K562 (cell line): ENCODE results near the gene RPS6KA2. TPM values are rescaled to one million over a fixed set of nuclear protein-coding genes. Genes with fewer than 3 reads are reported as not detected.

ENCODE experiments used
- ARID2 ChIP-seq: fragments of 450-650 bp; IDR thresholded peaks from 2 replicates; pipeline ENCODE4 v1.6.1; 2017; ENCODE audit warnings: antibody characterized with exemption, mild to moderate bottlenecking
- DNMT1 ChIP-seq: fragments of 450-650 bp; IDR thresholded peaks from 2 replicates; pipeline ENCODE4 v1.6.1; 2016; ENCODE audit warnings: antibody characterized with exemption, mild to moderate bottlenecking
- EP300 ChIP-seq: IDR thresholded peaks from 2 replicates; pipeline ENCODE4 v1.6.1; 2012; ENCODE audit warnings: low read length, improper control_type of control experiment
- ETV1 ChIP-seq: fragments of 450-650 bp; conservative IDR thresholded peaks from 2 replicates; pipeline ENCODE4 v1.6.1; 2016; ENCODE audit warnings: missing genetic modification characterization, control low read depth, low read depth, missing compliant biosample characterization
- MEF2A ChIP-seq: IDR thresholded peaks from 2 replicates; pipeline ENCODE4 v1.6.1; 2011; ENCODE audit warnings: low read depth, mild to moderate bottlenecking, low read length, moderate library complexity; ENCODE audit not compliant: control insufficient read depth
- NFYB ChIP-seq: IDR thresholded peaks from 2 replicates; pipeline ENCODE4 v1.6.1; 2011; ENCODE audit warnings: mild to moderate bottlenecking, moderate library complexity; ENCODE audit not compliant: insufficient read length; ENCODE audit errors: extremely low read depth
- NR2C1 ChIP-seq, 2 experiments: fragments of 450-650 bp; IDR thresholded peaks; 2 replicates each; pipeline ENCODE4 v1.6.1; 2017; ENCODE audit warnings: mild to moderate bottlenecking in 2 of 2, antibody characterized with exemption in 1 of 2, inconsistent platforms in 1 of 2, missing compliant biosample characterization in 1 of 2, missing genetic modification characterization in 1 of 2
- TRIM28 ChIP-seq: fragments of 450-650 bp; IDR thresholded peaks from 2 replicates; pipeline ENCODE4 v1.6.1; 2017
- USF2 ChIP-seq: sonication (generic); formaldehyde crosslinking; IDR thresholded peaks from 2 replicates; pipeline ENCODE4 v1.5.0; 2020; ENCODE audit warnings: missing genetic modification reagents
- ZNF133 ChIP-seq: fragments of 250-450 bp; sonication (Bioruptor Pico); IDR thresholded peaks from 2 replicates; pipeline ENCODE4 v1.4.0; 2020; ENCODE audit warnings: mild to moderate bottlenecking
- ZNF280B ChIP-seq: fragments of 250-450 bp; sonication (Bioruptor Pico); IDR thresholded peaks from 2 replicates; pipeline ENCODE4 v1.5.1; 2021; ENCODE audit warnings: mild to moderate bottlenecking
- polyA plus RNA-seq, 8 experiments: library from polyadenylated mRNA; depleted of rRNA in 4 of 8; stranded (reverse) in 5 of 8; unstranded in 3 of 8; fragments of >200 nt; fragmentation: Nextera tagmentation in 2 of 8; fragmentation: Illumina TruSeq in 1 of 8; extraction: Ambion mirVana in 2 of 8; extraction: Trizol in 1 of 8; gene quantifications; 2 replicates each; pipeline versions ENCODE4 v1.2.1 to v1.2.3, GENCODE V29; 2011 to 2014; ENCODE audit warnings: inconsistent platforms in 1 of 8, missing spikeins in 1 of 8
- total RNA-seq, 7 experiments: library from RNA; depleted of rRNA in 6 of 7; stranded (reverse); fragments of >200 nt in 6 of 7; fragmentation: Illumina TruSeq in 2 of 7; extraction: Trizol in 2 of 7; gene quantifications; 2 replicates each; pipeline versions ENCODE4 v1.2.1 to v1.2.3, GENCODE V29; 2011 to 2021; ENCODE audit warnings: low replicate concordance in 1 of 7
- TF ChIP-seq, protein P1 (sequence below), 2 experiments: fragments of 450-650 bp in 1 of 2; sonication (generic) in 1 of 2; formaldehyde crosslinking in 1 of 2; IDR thresholded peaks in 1 of 2; conservative IDR thresholded peaks in 1 of 2; 2 replicates each; pipeline versions ENCODE4 v1.6.1 to v1.8.1; 2016 to 2023; ENCODE audit warnings: mild to moderate bottlenecking in 2 of 2, moderate library complexity in 2 of 2, inconsistent platforms in 1 of 2, missing genetic modification reagents in 1 of 2
- TF ChIP-seq, protein P2 (sequence below), 2 experiments: fragments of 150-350 bp in 1 of 2; IDR thresholded peaks; 2 replicates each; pipeline ENCODE4 v1.6.1; 2012 to 2016; ENCODE audit warnings: low read depth in 2 of 2, low read length in 2 of 2, mild to moderate bottlenecking in 1 of 2, moderate library complexity in 1 of 2
- TF ChIP-seq, protein P3 (sequence below), 2 experiments: IDR thresholded peaks; 2 replicates each; pipeline ENCODE4 v1.6.1; 2012; ENCODE audit warnings: improper control_type of control experiment in 2 of 2, low read depth in 2 of 2, low read length in 2 of 2, borderline replicate concordance in 1 of 2
- TF ChIP-seq, protein P4 (sequence below): sonication (generic); formaldehyde crosslinking; IDR thresholded peaks from 2 replicates; pipeline ENCODE4 v1.8.0; 2022; ENCODE audit warnings: mild to moderate bottlenecking, missing genetic modification reagents

Gene RPS6KA2
- total and polyA plus RNA-seq, 9 of the 15 experiments (the other 6 are each of a cell fraction or from before 2014, with no cell fraction given) = 0.29 to 1.00 (median 0.53) TPM

DNA sequence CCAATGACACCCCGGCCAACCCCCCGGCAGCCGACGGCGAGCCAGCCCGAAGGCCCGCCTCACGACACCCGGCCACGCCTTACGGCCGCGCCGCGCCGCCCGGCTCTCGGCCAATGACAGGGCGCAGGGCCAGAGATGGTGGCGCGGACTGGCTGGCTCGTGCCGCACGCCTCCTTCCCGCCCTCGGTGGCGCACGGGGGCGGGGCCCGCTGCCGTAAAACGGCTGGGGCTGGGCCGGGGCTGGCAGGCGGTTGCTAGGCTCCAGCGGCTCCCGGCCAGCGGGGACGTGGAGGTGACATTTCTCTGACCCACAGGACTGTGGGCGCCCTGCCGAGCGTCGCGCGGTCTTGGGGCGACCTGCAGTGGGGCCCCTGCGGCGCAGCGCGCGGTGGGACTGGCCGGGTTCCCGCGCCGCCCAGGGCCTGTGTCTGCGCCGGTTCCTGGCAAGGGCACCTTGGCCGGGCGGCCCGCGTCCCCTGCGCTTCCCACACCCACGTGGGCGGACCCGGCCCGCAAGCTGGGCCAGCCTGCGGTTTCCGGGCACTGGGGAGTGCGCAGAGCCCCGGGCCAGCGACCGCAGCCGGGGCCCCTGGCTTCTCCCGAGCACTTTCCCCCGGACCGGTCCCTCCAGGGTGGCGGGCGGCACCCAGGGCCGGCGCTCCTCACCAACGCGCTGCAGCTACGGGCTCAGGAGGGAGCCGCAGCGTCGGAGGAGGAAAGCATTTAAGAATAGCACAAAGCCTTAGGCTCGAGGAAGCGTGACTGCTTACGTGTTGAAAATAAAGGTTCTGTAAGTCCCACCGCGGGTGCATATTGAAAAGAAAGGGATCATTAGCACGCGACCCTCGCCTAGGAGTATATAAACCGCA is 243.9 kb downstream of the RPS6KA2 start, which contains the start of gene MPC1 (continued):
- TF ChIP-seq, protein P1, sequence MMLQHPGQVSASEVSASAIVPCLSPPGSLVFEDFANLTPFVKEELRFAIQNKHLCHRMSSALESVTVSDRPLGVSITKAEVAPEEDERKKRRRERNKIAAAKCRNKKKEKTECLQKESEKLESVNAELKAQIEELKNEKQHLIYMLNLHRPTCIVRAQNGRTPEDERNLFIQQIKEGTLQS (IDR thresholded peaks at IDR 0.05) = no peak
- TF ChIP-seq, protein P1 (CRISPR knock-in tag; conservative IDR thresholded peaks at IDR 0.05) = no peak
- TF ChIP-seq NR2C1 (IDR thresholded peaks at IDR 0.05) (no peak), NR2C1 (tag; IDR thresholded peaks at IDR 0.05) (no peak), ARID2 (no peak), DNMT1 (no peak), ZNF133 (CRISPR knock-in tag) (0 out of 2 replicates have a peak, but pooled peaks have one; percentile 13), MEF2A (no peak), NFYB (peak; percentile 85), USF2 (CRISPR knock-in tag) (peak; percentile 27; the same call in 1 of the 2 replicates), TRIM28 (no peak), EP300 (no peak), ETV1 (tag) (0 out of 2 replicates have a peak, but pooled peaks have one; percentile 10), ZNF280B (CRISPR knock-in tag) (no peak)
- TF ChIP-seq, protein P2, sequence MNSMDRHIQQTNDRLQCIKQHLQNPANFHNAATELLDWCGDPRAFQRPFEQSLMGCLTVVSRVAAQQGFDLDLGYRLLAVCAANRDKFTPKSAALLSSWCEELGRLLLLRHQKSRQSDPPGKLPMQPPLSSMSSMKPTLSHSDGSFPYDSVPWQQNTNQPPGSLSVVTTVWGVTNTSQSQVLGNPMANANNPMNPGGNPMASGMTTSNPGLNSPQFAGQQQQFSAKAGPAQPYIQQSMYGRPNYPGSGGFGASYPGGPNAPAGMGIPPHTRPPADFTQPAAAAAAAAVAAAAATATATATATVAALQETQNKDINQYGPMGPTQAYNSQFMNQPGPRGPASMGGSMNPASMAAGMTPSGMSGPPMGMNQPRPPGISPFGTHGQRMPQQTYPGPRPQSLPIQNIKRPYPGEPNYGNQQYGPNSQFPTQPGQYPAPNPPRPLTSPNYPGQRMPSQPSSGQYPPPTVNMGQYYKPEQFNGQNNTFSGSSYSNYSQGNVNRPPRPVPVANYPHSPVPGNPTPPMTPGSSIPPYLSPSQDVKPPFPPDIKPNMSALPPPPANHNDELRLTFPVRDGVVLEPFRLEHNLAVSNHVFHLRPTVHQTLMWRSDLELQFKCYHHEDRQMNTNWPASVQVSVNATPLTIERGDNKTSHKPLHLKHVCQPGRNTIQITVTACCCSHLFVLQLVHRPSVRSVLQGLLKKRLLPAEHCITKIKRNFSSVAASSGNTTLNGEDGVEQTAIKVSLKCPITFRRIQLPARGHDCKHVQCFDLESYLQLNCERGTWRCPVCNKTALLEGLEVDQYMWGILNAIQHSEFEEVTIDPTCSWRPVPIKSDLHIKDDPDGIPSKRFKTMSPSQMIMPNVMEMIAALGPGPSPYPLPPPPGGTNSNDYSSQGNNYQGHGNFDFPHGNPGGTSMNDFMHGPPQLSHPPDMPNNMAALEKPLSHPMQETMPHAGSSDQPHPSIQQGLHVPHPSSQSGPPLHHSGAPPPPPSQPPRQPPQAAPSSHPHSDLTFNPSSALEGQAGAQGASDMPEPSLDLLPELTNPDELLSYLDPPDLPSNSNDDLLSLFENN (IDR thresholded peaks at IDR 0.05; ENCODE audit: low read depth in 2 of 2, low read length in 2 of 2) = no peak
- TF ChIP-seq, protein P3, sequence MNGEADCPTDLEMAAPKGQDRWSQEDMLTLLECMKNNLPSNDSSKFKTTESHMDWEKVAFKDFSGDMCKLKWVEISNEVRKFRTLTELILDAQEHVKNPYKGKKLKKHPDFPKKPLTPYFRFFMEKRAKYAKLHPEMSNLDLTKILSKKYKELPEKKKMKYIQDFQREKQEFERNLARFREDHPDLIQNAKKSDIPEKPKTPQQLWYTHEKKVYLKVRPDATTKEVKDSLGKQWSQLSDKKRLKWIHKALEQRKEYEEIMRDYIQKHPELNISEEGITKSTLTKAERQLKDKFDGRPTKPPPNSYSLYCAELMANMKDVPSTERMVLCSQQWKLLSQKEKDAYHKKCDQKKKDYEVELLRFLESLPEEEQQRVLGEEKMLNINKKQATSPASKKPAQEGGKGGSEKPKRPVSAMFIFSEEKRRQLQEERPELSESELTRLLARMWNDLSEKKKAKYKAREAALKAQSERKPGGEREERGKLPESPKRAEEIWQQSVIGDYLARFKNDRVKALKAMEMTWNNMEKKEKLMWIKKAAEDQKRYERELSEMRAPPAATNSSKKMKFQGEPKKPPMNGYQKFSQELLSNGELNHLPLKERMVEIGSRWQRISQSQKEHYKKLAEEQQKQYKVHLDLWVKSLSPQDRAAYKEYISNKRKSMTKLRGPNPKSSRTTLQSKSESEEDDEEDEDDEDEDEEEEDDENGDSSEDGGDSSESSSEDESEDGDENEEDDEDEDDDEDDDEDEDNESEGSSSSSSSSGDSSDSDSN (IDR thresholded peaks at IDR 0.05; ENCODE audit: borderline replicate concordance in 1 of 2, low read depth in 2 of 2, low read length in 2 of 2) = peak; percentile 69 to 89; a peak in 2 of 4 replicates
- TF ChIP-seq, protein P4, sequence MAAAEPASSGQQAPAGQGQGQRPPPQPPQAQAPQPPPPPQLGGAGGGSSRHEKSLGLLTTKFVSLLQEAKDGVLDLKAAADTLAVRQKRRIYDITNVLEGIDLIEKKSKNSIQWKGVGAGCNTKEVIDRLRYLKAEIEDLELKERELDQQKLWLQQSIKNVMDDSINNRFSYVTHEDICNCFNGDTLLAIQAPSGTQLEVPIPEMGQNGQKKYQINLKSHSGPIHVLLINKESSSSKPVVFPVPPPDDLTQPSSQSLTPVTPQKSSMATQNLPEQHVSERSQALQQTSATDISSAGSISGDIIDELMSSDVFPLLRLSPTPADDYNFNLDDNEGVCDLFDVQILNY = no peak; the same call in 1 of the 2 replicates
